HG03196 (cell line): Measurements from ENCODE around the gene REG1B.
"Not testable (repeated sequence)": the region's sequence is repeated elsewhere in the genome, so short reads cannot be mapped to it uniquely, and the experiment has no call there.

Source experiments
- ATAC-seq: cut with Tn5 transposase; IDR thresholded peaks from one replicate; pipeline ENCODE4 v1.9.1; 2021; ENCODE audit not compliant: unreplicated experiment

REG1B gene

DNA sequence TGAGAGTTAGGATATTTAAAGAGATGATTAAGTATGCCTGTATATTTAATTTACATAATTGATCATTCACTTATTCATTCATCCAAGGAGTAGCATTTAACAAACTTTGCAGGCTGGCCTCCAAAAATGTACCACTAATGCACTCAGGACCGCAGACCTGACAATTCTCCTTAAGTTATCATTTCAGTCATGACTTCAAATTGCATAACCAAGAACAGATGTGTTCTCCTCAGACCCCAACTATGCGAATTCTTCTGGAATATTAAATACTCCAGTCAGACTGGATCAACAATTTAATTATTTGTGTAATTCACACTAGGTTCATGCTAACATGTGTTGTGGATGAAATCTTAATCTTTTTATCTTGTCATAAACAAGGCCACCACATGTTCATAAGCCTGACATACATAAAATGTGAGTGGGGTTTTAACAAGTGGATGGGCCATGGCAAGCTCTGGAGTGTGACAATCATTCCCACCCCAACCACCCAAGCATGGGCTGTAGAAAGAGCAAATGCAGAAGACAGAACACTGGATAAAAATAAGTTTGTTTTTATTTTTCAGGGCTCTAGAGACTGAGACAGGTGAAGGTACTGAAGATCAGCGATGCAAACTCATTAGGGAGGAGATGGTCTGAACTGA is 3.2 kb downstream of the REG1B start:
- no peak for ATAC-seq

DNA sequence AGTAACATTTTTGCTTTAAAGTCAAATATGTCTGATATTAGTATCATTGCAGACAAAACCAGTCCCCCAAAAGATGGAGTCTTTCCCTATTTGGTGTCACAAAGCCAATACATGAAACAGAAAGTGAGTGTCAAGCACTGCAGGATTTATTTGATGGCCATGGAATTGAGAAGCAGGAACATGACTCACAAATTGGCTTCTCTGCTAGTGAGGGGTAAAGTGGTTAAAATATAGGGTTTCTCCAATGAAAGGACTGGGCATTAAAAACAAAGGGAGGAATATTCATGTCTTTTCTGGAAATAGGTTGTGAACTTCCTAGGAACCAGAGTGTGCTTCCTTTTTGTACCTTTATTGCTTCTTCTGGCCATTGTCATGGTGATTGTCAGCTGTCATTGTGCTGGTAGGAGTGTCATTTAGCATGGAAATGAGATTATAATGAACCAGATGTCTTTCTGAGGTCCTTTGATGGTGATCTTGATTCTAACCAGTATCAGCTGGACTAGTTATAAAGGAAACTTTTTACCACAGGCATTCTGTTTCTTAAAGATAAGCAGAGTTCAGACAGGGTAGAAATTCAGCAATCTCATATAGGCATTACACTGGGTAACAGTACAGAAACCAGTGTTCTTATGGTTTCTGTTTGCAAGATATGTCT is 4.1 kb downstream of the REG1B start:
- ATAC-seq, result no peak

DNA sequence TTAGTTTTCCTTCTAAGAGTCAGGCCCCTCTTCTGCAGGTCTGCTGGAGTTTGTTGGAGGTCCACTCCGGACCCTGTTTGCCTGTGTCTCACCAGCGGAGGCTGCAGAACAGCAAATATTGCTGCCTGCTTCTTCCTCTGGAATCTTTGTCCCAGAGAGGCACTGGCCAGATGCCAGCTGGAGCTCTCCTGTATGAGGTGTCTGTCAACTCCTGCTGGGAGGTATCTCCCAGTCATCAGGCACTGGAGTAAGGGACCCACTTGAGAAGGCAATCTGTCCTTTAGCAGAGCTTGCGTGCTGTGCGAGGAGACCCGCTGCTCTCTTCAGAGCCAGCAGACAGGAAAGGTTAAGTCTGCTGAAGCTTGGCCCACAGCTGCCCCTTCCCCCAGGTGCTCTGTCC is 4.8 kb downstream of the REG1B start:
- no peak for ATAC-seq

GRCh38 chr2:79071078-79071477 is 16.7 kb downstream of the REG1B start:
- ATAC-seq, result no peak

GRCh38 chr2:79065201-79065600 is 22.6 kb downstream of the REG1B start:
- ATAC-seq, result no peak

GRCh38 chr2:79054769-79055168 is 33.0 kb downstream of the REG1B start:
- not testable (repeated sequence) for ATAC-seq

- not testable (repeated sequence) for ATAC-seq
Measured at GRCh38 chr2:79053486-79053885, 34.3 kb downstream of the REG1B start.

DNA sequence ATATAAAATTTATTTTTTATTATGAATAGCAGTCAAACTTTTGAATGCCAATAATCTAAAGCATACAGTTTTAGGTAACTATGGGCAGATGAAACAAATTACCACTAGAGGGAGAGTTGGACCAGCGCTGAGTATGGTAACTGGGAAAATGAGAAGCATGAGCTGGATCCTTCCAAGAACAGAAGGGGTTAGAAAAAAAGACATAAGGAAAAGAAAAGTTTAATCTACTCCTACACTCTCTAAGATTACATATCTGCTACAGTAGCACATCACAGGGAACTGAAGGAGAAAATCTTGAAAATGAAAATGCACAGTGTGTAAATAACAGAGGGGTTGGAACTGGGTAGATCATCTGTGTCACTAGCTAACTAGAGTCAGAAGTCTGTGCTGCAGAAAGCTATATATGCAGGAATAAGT is 46.8 kb downstream of the REG1B start:
- ATAC-seq, result no peak

- ATAC-seq, result no peak
Measured at GRCh38 chr2:79039944-79040343, 47.8 kb downstream of the REG1B start.
